HL-60/S4 treated with retinoic acid at 250 ng/mL for 4 days and 3 days (cell line): ENCODE measurements around the gene CX3CL1.
"Not testable (repeated sequence)": the region's sequence is repeated elsewhere in the genome, so short reads cannot be mapped to it uniquely, and the experiment has no call there.

ENCODE experiments used
- in situ Hi-C: fragments of 300-500 bp; cut with MboI; formaldehyde crosslinking; loops from 2 replicates; pipeline ENCODE4 v1.7.0; 2022; ENCODE audit warnings: low sequenced_read_pairs

Gene CX3CL1

GRCh38 chr16:57381791-57382534 lies 9.7 kb downstream of the CX3CL1 start:
- in situ Hi-C loops: no loop called here

GRCh38 chr16:57382535-57383275 lies 10.4 kb downstream of the CX3CL1 start:
- in situ Hi-C loops: no loop called here

- in situ Hi-C loops: no loop called here
These were observed 11.3 kb downstream of the CX3CL1 start for GRCh38 chr16:57383276-57384247.

GRCh38 chr16:57384248-57385070 lies 12.2 kb downstream of the CX3CL1 start:
- in situ Hi-C loops: no loop called here

- in situ Hi-C loops: no loop called here
These were observed 12.8 kb downstream of the CX3CL1 start for GRCh38 chr16:57385083-57385482.

- in situ Hi-C loops: no loop called here
These were observed 14.2 kb downstream of the CX3CL1 start for GRCh38 chr16:57386381-57386951.

- in situ Hi-C loops: no loop called here
These were observed 15.5 kb downstream of the CX3CL1 start for GRCh38 chr16:57387598-57388354.

- in situ Hi-C loops: no loop called here
These were observed 16.2 kb downstream of the CX3CL1 start for GRCh38 chr16:57388359-57389086.

- in situ Hi-C loops: no loop called here
These were observed 16.8 kb downstream of the CX3CL1 start for GRCh38 chr16:57389087-57389468.

- in situ Hi-C loops: no loop called here
These were observed 18.5 kb downstream of the CX3CL1 start for GRCh38 chr16:57390636-57391295.

GRCh38 chr16:57391300-57391699 lies 19.0 kb downstream of the CX3CL1 start:
- in situ Hi-C loops: no loop called here

GRCh38 chr16:57391708-57392107 lies 19.4 kb downstream of the CX3CL1 start:
- in situ Hi-C loops: no loop called here

GRCh38 chr16:57392694-57393093 lies 20.4 kb downstream of the CX3CL1 start:
- in situ Hi-C loops: no loop called here

GRCh38 chr16:57394444-57394843 lies 22.2 kb downstream of the CX3CL1 start:
- in situ Hi-C loops: no loop called here

- in situ Hi-C loops: no loop called here
These were observed 22.7 kb downstream of the CX3CL1 start for GRCh38 chr16:57395026-57395425.

- in situ Hi-C loops: no loop called here
These were observed 24.5 kb downstream of the CX3CL1 start for GRCh38 chr16:57396786-57397185.

- in situ Hi-C loops: not testable (repeated sequence)
These were observed 25.2 kb downstream of the CX3CL1 start for GRCh38 chr16:57397493-57397892.
